Natural killer cell (primary cell): ENCODE results near the gene MTUS2. TPM values are rescaled to one million over a fixed set of nuclear protein-coding genes. Genes with fewer than 3 reads are reported as not detected.

ENCODE experiments used
- ATAC-seq, 3 donors: fragments of 150-1000 bp in 2 of 3; fragments of 200-7000 bp in 1 of 3; cut with Tn5 transposase; 1 replicate in 1 of 3; 2 replicates in 2 of 3; pipeline ENCODE4 v1.10.0; 2021; ENCODE audit warnings: mild to moderate bottlenecking in 2 of 3, moderate library complexity in 2 of 3
- DNase-seq, 2 donors: peaks; one replicate each; pipeline versions ENCODE4 v3.0.0 to v3.0.0-alpha.2; 2013 to 2021; ENCODE audit warnings: mixed read lengths in 1 of 2
- H3K27ac ChIP-seq: one replicate; pipeline ENCODE4 v1.5.1; 2013; ENCODE audit warnings: mild to moderate bottlenecking, low read length
- H3K27me3 ChIP-seq: one replicate; pipeline ENCODE4 v1.6.1; 2013; ENCODE audit warnings: low read length; ENCODE audit not compliant: control insufficient read depth, insufficient read depth
- H3K36me3 ChIP-seq: one replicate; pipeline ENCODE4 v1.6.1; 2013; ENCODE audit warnings: low read length; ENCODE audit not compliant: control insufficient read depth, insufficient read depth
- H3K4me1 ChIP-seq: one replicate; pipeline ENCODE4 v1.6.1; 2013; ENCODE audit warnings: low read length; ENCODE audit not compliant: control insufficient read depth, insufficient read depth
- H3K4me3 ChIP-seq: one replicate; pipeline ENCODE4 v1.5.1; 2013; ENCODE audit warnings: low read length
- H3K9me3 ChIP-seq: one replicate; pipeline ENCODE4 v1.6.1; 2013; ENCODE audit warnings: low read length; ENCODE audit not compliant: control insufficient read depth, insufficient read depth
- H3K27ac Mint-ChIP-seq, 2 donors: one replicate each; pipeline ENCODE4 v1.8.0; 2022; ENCODE audit warnings: mild to moderate bottlenecking in 2 of 2, mixed read lengths in 2 of 2, moderate library complexity in 1 of 2
- H3K27me3 Mint-ChIP-seq, 2 donors: one replicate each; pipeline ENCODE4 v1.8.0; 2022; ENCODE audit warnings: low read depth in 2 of 2, mixed read lengths in 2 of 2
- H3K36me3 Mint-ChIP-seq: one replicate; pipeline ENCODE4 v1.8.0; 2022; ENCODE audit warnings: mixed read lengths
- H3K4me1 Mint-ChIP-seq, 2 donors: one replicate each; pipeline ENCODE4 v1.8.0; 2022; ENCODE audit warnings: mixed read lengths in 2 of 2
- H3K4me3 Mint-ChIP-seq: one replicate; pipeline ENCODE4 v1.8.0; 2022; ENCODE audit warnings: mild to moderate bottlenecking, moderate library complexity, mixed read lengths
- H3K9me3 Mint-ChIP-seq, 2 donors: one replicate each; pipeline ENCODE4 v1.8.0; 2022; ENCODE audit warnings: mixed read lengths in 2 of 2
- CTCF ChIP-seq: fragments of 200-600 bp; IDR thresholded peaks from one replicate; pipeline ENCODE4 v1.8.0; 2022; ENCODE audit warnings: antibody characterized with exemption
- WGBS: methylation state at CpG from one replicate; pipeline ENCODE4 v1.1.7; 2013; ENCODE audit warnings: missing lambda C conversion rate; ENCODE audit not compliant: insufficient coverage; 5-methylcytosine and 5-hydroxymethylcytosine counted together
- intact Hi-C: fragments of 100-400 bp; cut with micrococcal nuclease; formaldehyde crosslinking; loops from one replicate; pipeline ENCODE4 v1.14.2; 2022
- total RNA-seq, 4 donors: library from RNA; stranded (reverse); fragments of 120-200 nt in 1 of 4; gene quantifications; one replicate each; pipeline versions ENCODE4 v1.2.3 to v1.2.4, GENCODE V29; 2013 to 2022

Gene MTUS2
- total RNA-seq, 3 donors from 2014 or later (not counting 1 experiment from before 2014, with no cell fraction given), result not detected

- Histone ChIP-seq H3K36me3 (no peaks in the 10 kb centered on the region), H3K27ac (no peak overlapping the region), H3K9me3 (no peaks in the 10 kb centered on the region), H3K4me3 (no peak overlapping the region), H3K27me3 (no peaks in the 10 kb centered on the region), H3K4me1 (no peaks in the 10 kb centered on the region)
- Mint-ChIP-seq H3K27me3 (no peaks in the 10 kb centered on the region), H3K4me3 (no peak overlapping the region), H3K27ac (no peak overlapping the region), H3K9me3 (no peaks in the 10 kb centered on the region), H3K4me1 (no peaks in the 10 kb centered on the region), H3K36me3 (no peaks in the 10 kb centered on the region)
- intact Hi-C loops, result no loop called here
- ATAC-seq (no peak), DNase-seq (no peak)
- TF ChIP-seq CTCF, result no peak
- WGBS, result 53% methylated on average over 5 of the region's 6 CpGs
Observed at GRCh38 chr13:28851422-28851821, 31.3 kb downstream of the MTUS2 start.

GRCh38 chr13:28854657-28855056 lies 34.5 kb downstream of the MTUS2 start:
- Mint-ChIP-seq H3K9me3 (no peaks in the 10 kb centered on the region), H3K27me3 (peaks cover 0 to 7% of the 10 kb centered on the region in 2 donors), H3K4me3 (no peak overlapping the region), H3K36me3 (no peaks in the 10 kb centered on the region), H3K27ac (no peak overlapping the region), H3K4me1 (no peaks in the 10 kb centered on the region)
- WGBS, result 76% methylated on average over 4 of the region's 4 CpGs
- DNase-seq (no peak), ATAC-seq (no peak)
- Histone ChIP-seq H3K4me3 (no peak overlapping the region), H3K27ac (no peak overlapping the region), H3K9me3 (no peaks in the 10 kb centered on the region), H3K36me3 (no peaks in the 10 kb centered on the region), H3K27me3 (no peaks in the 10 kb centered on the region), H3K4me1 (no peaks in the 10 kb centered on the region)
- intact Hi-C loops, result no loop called here
- no peak for TF ChIP-seq CTCF

- DNase-seq, result no peak
- H3K36me3 Mint-ChIP-seq, result no peaks in the 10 kb centered on the region
- Histone ChIP-seq H3K9me3 (no peaks in the 10 kb centered on the region), H3K4me1 (no peaks in the 10 kb centered on the region), H3K36me3 (no peaks in the 10 kb centered on the region), H3K4me3 (no peak overlapping the region), H3K27me3 (no peaks in the 10 kb centered on the region), H3K27ac (no peak overlapping the region)
- no peak for ATAC-seq
- intact Hi-C loops, result no loop called here
- H3K9me3 Mint-ChIP-seq, result no peaks in the 10 kb centered on the region
- 95% methylated on average over 6 of the region's 6 CpGs for WGBS
- H3K27me3 Mint-ChIP-seq, result peaks cover 0 to 7% of the 10 kb centered on the region in 2 donors
- no peak overlapping the region for H3K4me3 Mint-ChIP-seq
- H3K27ac Mint-ChIP-seq, result no peak overlapping the region
- H3K4me1 Mint-ChIP-seq, result no peaks in the 10 kb centered on the region
- no peak for TF ChIP-seq CTCF
Observed at GRCh38 chr13:28856287-28856686, 36.1 kb downstream of the MTUS2 start.

GRCh38 chr13:28859069-28859468 lies 38.9 kb downstream of the MTUS2 start:
- Mint-ChIP-seq H3K27me3 (peaks cover 0 to 7% of the 10 kb centered on the region in 2 donors), H3K27ac (no peak overlapping the region), H3K9me3 (peaks cover 0 to 2% of the 10 kb centered on the region in 2 donors), H3K4me1 (no peaks in the 10 kb centered on the region), H3K36me3 (no peaks in the 10 kb centered on the region), H3K4me3 (no peak overlapping the region)
- Histone ChIP-seq H3K27me3 (no peaks in the 10 kb centered on the region), H3K9me3 (no peaks in the 10 kb centered on the region), H3K27ac (no peak overlapping the region), H3K4me1 (no peaks in the 10 kb centered on the region), H3K36me3 (no peaks in the 10 kb centered on the region), H3K4me3 (no peak overlapping the region)
- ATAC-seq, result no peak
- 95% methylated on average over 2 of the region's 2 CpGs for WGBS
- no peak for DNase-seq
- TF ChIP-seq CTCF, result no peak
- intact Hi-C loops, result no loop called here
